K562 (cell line): ENCODE measurements around the gene RPS15A.
"Not testable (repeated sequence)": the region's sequence is repeated elsewhere in the genome, so short reads cannot be mapped to it uniquely, and the experiment has no call there.

ENCODE experiments used
- HDAC2 ChIP-seq: fragments of 450-650 bp; IDR thresholded peaks from 2 replicates; pipeline ENCODE4 v1.6.1; 2016; ENCODE audit warnings: mild to moderate bottlenecking
- MECOM ChIP-seq: fragments of 250-450 bp; sonication (Bioruptor Pico); IDR thresholded peaks from 2 replicates; pipeline ENCODE4 v1.8.0; 2022; ENCODE audit warnings: inconsistent platforms
- MXI1 ChIP-seq: IDR thresholded peaks from 2 replicates; pipeline ENCODE4 v1.6.1; 2011; ENCODE audit warnings: low read depth, mild to moderate bottlenecking, improper control_type of control experiment, low read length
- POLR2A ChIP-seq: fragments of 450-650 bp; conservative IDR thresholded peaks from 2 replicates; pipeline ENCODE4 v1.6.1; 2016
- TEAD2 ChIP-seq: fragments of 450-650 bp; IDR thresholded peaks from 2 replicates; pipeline ENCODE4 v1.6.1; 2016; ENCODE audit warnings: missing genetic modification characterization, control low read depth, missing compliant biosample characterization
- YY1 ChIP-seq, 3 experiments: IDR thresholded peaks; 2 replicates each; pipeline ENCODE4 v1.6.1; 2011; ENCODE audit warnings: low read length in 2 of 3, mild to moderate bottlenecking in 2 of 3, moderate library complexity in 2 of 3, borderline replicate concordance in 1 of 3, control low read depth in 1 of 3, low read depth in 1 of 3; ENCODE audit not compliant: insufficient read depth in 3 of 3, insufficient replicate concordance in 2 of 3, control insufficient read depth in 1 of 3, insufficient read length in 1 of 3; ENCODE audit errors: extremely low read depth in 1 of 3
- ZNF444 ChIP-seq: fragments of 250-450 bp; sonication (Bioruptor Pico); IDR thresholded peaks from 2 replicates; pipeline ENCODE4 v1.4.0; 2020; ENCODE audit warnings: mild to moderate bottlenecking, moderate library complexity

DNA sequence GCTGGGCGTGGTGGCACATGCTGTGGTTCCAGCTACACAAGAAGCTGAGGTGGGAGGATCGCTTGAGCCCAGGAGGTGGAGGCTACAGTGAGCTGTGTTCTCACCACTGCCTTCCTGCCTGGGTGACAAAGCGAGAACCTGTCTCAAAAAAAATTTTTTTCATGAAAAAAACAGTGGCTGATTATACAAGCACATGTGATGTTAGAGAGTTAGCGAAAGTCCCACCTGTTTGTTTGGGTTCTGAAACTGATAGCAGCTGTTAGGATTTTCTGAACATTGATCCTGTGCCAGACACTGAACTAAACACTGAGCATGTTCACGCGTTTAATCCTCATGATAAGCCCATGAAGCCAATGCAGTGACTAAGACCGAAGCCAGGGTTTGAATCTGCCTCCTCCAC, 22.9 kb downstream of the RPS15A start:
- TF ChIP-seq ZNF444 (CRISPR knock-in tag); HDAC2; TEAD2; MXI1; YY1 (IDR thresholded peaks at IDR 0.05; ENCODE audit: borderline replicate concordance in 1 of 3, control insufficient read depth in 1 of 3, extremely low read depth in 1 of 3, insufficient read depth in 3 of 3, insufficient read length in 1 of 3, insufficient replicate concordance in 2 of 3, low read depth in 1 of 3, low read length in 2 of 3); MECOM (CRISPR knock-in tag); POLR2A: not testable (repeated sequence)
